ENCODE results near the gene GAGE12D.
"Not testable (repeated sequence)": the region's sequence is repeated elsewhere in the genome, so short reads cannot be mapped to it uniquely, and the experiment has no call there.

GAGE12D gene, protein sequence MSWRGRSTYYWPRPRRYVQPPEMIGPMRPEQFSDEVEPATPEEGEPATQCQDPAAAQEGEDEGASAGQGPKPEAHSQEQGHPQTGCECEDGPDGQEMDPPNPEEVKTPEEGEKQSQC

DNA sequence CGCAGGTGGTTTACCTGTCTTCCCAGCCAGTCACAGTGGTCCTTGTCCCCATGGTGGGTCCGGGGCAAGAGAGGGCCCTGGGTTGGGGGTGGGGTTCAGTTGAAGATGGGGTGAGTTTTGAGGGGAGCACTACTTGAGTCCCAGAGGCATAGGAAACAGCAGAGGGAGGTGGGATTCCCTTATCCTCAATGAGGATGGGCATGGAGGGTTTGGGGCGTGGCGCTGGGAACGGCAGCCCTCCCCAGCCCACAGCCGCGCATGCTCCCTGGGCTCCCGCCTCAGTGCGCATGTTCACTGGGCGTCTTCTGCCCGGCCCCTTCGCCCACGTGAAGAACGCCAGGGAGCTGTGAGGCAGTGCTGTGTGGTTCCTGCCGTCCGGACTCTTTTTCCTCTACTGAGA, at the start of gene GAGE12D:
TSS of gene GAGE12D (plus strand) at position 301 of the 400 bp plus-strand sequence. CDS start 1,155 bp downstream, outside the sequence.
- not testable (repeated sequence) for H3K4me3 ChIP-seq (replicated peaks; ENCODE audit: low read depth, low read length); DNase-seq (ENCODE audit: extremely low read depth, insufficient read length); H3K36me3 ChIP-seq (ENCODE audit: control insufficient read depth, insufficient read depth, low read length); H3K27me3 ChIP-seq (replicated peaks; ENCODE audit: control insufficient read depth, insufficient read depth, low read length)

DNA sequence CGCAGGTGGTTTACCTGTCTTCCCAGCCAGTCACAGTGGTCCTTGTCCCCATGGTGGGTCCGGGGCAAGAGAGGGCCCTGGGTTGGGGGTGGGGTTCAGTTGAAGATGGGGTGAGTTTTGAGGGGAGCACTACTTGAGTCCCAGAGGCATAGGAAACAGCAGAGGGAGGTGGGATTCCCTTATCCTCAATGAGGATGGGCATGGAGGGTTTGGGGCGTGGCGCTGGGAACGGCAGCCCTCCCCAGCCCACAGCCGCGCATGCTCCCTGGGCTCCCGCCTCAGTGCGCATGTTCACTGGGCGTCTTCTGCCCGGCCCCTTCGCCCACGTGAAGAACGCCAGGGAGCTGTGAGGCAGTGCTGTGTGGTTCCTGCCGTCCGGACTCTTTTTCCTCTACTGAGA, 9.7 kb upstream of the GAGE12D start, which contains the start of gene GAGE12C:
TSS of gene GAGE12C (plus strand) at position 301 of the 400 bp plus-strand sequence. CDS start 1,155 bp downstream, outside the sequence.
- H3K4me3 ChIP-seq (replicated peaks; ENCODE audit: low read depth, low read length); H3K36me3 ChIP-seq (ENCODE audit: control insufficient read depth, insufficient read depth, low read length); DNase-seq (ENCODE audit: extremely low read depth, insufficient read length); H3K27me3 ChIP-seq (replicated peaks; ENCODE audit: control insufficient read depth, insufficient read depth, low read length): not testable (repeated sequence)

DNA sequence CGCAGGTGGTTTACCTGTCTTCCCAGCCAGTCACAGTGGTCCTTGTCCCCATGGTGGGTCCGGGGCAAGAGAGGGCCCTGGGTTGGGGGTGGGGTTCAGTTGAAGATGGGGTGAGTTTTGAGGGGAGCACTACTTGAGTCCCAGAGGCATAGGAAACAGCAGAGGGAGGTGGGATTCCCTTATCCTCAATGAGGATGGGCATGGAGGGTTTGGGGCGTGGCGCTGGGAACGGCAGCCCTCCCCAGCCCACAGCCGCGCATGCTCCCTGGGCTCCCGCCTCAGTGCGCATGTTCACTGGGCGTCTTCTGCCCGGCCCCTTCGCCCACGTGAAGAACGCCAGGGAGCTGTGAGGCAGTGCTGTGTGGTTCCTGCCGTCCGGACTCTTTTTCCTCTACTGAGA, 9.5 kb downstream of the GAGE12D start, which contains the start of gene GAGE12E:
TSS of gene GAGE12E (plus strand) at position 301 of the 400 bp plus-strand sequence. CDS start 1,155 bp downstream, outside the sequence.
- not testable (repeated sequence) for H3K27me3 ChIP-seq (replicated peaks; ENCODE audit: control insufficient read depth, insufficient read depth, low read length); H3K36me3 ChIP-seq (ENCODE audit: control insufficient read depth, insufficient read depth, low read length); DNase-seq (ENCODE audit: extremely low read depth, insufficient read length); H3K4me3 ChIP-seq (replicated peaks; ENCODE audit: low read depth, low read length)

DNA sequence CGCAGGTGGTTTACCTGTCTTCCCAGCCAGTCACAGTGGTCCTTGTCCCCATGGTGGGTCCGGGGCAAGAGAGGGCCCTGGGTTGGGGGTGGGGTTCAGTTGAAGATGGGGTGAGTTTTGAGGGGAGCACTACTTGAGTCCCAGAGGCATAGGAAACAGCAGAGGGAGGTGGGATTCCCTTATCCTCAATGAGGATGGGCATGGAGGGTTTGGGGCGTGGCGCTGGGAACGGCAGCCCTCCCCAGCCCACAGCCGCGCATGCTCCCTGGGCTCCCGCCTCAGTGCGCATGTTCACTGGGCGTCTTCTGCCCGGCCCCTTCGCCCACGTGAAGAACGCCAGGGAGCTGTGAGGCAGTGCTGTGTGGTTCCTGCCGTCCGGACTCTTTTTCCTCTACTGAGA, 19.0 kb downstream of the GAGE12D start, which contains the start of gene GAGE12F:
TSS of gene GAGE12F (plus strand) at position 301 of the 400 bp plus-strand sequence. CDS start 1,155 bp downstream, outside the sequence.
- not testable (repeated sequence) for DNase-seq (ENCODE audit: extremely low read depth, insufficient read length); H3K27me3 ChIP-seq (replicated peaks; ENCODE audit: control insufficient read depth, insufficient read depth, low read length); H3K4me3 ChIP-seq (replicated peaks; ENCODE audit: low read depth, low read length); H3K36me3 ChIP-seq (ENCODE audit: control insufficient read depth, insufficient read depth, low read length)

DNA sequence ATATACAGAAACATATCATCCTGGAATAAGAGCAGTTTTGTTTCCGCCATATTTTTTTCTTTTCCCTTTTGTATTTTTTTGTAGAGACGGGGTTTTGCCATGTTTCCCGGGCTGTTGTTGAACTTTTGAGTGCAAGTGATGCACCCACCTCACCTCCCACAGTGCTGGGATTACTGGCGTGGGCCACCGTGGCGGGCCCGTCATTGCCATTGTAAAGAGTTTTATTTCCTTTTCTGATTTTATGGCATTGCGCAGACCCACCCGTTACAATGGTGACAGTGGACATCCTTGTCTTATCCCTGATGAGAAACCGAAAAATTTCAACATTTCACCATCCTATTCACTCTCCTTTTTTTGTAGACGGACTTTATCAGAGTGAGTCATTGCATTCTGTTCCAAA, 27.2 kb downstream of the GAGE12D start:
- H3K4me3 ChIP-seq (replicated peaks; ENCODE audit: low read depth, low read length); DNase-seq (ENCODE audit: extremely low read depth, insufficient read length); H3K36me3 ChIP-seq (ENCODE audit: control insufficient read depth, insufficient read depth, low read length); H3K27me3 ChIP-seq (replicated peaks; ENCODE audit: control insufficient read depth, insufficient read depth, low read length): not testable (repeated sequence)

DNA sequence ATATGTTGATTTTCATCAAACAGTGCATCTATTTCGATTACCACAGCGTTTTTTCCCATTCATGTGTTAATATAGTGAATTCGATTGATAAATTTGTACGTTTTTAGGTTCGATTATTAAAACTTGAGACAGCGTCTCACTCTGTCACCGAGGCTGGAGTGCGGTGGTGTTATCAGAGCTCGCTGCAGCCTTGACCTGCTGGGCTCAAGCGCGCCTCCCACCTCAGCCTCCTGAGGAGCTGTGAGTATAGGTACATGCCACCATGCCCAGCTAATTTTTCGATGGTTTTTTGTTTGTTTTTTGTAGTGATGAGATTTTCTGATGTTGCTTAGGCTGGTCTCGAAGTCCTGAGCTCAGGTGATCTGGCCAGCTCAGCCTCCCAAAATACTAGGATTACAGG, 27.6 kb downstream of the GAGE12D start:
- H3K4me3 ChIP-seq (replicated peaks; ENCODE audit: low read depth, low read length); H3K36me3 ChIP-seq (ENCODE audit: control insufficient read depth, insufficient read depth, low read length); H3K27me3 ChIP-seq (replicated peaks; ENCODE audit: control insufficient read depth, insufficient read depth, low read length); DNase-seq (ENCODE audit: extremely low read depth, insufficient read length): not testable (repeated sequence)

DNA sequence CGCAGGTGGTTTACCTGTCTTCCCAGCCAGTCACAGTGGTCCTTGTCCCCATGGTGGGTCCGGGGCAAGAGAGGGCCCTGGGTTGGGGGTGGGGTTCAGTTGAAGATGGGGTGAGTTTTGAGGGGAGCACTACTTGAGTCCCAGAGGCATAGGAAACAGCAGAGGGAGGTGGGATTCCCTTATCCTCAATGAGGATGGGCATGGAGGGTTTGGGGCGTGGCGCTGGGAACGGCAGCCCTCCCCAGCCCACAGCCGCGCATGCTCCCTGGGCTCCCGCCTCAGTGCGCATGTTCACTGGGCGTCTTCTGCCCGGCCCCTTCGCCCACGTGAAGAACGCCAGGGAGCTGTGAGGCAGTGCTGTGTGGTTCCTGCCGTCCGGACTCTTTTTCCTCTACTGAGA, 28.6 kb downstream of the GAGE12D start, which contains the start of gene GAGE12G:
TSS of gene GAGE12G (plus strand) at position 301 of the 400 bp plus-strand sequence. CDS start 1,155 bp downstream, outside the sequence.
- H3K4me3 ChIP-seq (replicated peaks; ENCODE audit: low read depth, low read length); DNase-seq (ENCODE audit: extremely low read depth, insufficient read length); H3K36me3 ChIP-seq (ENCODE audit: control insufficient read depth, insufficient read depth, low read length); H3K27me3 ChIP-seq (replicated peaks; ENCODE audit: control insufficient read depth, insufficient read depth, low read length): not testable (repeated sequence)

DNA sequence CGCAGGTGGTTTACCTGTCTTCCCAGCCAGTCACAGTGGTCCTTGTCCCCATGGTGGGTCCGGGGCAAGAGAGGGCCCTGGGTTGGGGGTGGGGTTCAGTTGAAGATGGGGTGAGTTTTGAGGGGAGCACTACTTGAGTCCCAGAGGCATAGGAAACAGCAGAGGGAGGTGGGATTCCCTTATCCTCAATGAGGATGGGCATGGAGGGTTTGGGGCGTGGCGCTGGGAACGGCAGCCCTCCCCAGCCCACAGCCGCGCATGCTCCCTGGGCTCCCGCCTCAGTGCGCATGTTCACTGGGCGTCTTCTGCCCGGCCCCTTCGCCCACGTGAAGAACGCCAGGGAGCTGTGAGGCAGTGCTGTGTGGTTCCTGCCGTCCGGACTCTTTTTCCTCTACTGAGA, 38.1 kb downstream of the GAGE12D start, which contains the start of gene GAGE12H:
TSS of gene GAGE12H (plus strand) at position 301 of the 400 bp plus-strand sequence. CDS start 1,155 bp downstream, outside the sequence.
- H3K27me3 ChIP-seq (replicated peaks; ENCODE audit: control insufficient read depth, insufficient read depth, low read length); H3K36me3 ChIP-seq (ENCODE audit: control insufficient read depth, insufficient read depth, low read length); H3K4me3 ChIP-seq (replicated peaks; ENCODE audit: low read depth, low read length); DNase-seq (ENCODE audit: extremely low read depth, insufficient read length): not testable (repeated sequence)

DNA sequence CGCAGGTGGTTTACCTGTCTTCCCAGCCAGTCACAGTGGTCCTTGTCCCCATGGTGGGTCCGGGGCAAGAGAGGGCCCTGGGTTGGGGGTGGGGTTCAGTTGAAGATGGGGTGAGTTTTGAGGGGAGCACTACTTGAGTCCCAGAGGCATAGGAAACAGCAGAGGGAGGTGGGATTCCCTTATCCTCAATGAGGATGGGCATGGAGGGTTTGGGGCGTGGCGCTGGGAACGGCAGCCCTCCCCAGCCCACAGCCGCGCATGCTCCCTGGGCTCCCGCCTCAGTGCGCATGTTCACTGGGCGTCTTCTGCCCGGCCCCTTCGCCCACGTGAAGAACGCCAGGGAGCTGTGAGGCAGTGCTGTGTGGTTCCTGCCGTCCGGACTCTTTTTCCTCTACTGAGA, 47.7 kb downstream of the GAGE12D start, which contains the start of gene GAGE2A:
TSS of gene GAGE2A (plus strand) at position 301 of the 400 bp plus-strand sequence. CDS start 1,155 bp downstream, outside the sequence.
- not testable (repeated sequence) for H3K4me3 ChIP-seq (replicated peaks; ENCODE audit: low read depth, low read length)

DNA sequence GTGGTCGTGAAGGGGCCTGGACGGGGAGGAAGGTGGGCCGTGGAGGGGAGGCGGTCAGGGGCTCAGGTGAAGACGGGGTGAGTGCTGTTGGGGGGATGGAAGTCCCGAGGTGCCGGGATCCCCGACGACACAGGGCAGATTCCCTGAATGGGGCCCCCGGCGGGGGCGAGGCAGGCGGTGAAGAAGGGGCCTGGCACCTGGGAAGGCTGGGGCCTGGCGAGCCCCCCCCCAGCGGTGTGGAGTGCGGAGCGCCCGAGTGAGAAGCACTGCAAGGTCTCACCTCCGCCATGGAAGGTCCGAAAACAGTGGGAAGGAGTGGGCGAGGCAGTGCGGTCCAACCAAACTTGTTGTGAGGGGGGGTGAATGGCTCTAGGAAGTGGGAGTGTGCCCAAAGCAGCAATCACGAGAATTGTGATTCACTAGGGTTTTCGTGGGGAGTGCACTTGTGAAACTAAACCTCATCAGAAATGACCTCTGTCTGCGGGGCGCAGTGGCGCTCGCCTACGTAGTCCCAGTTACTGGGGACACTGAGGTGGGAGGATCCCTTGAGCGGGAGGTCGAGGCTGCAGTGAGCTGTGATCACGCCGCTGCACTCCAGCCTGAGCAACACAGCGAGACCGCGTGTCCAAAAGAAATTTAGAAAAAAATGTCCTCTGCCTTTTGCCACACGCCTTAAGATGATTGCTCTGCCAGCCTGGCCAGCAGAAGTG, 48.4 kb downstream of the GAGE12D start:
- not testable (repeated sequence) for H3K27me3 ChIP-seq (replicated peaks; ENCODE audit: control insufficient read depth, insufficient read depth, low read length)

More for the DNA sequence above, 47.7 kb downstream of the GAGE12D start, which contains the start of gene GAGE2A:
- not testable (repeated sequence) for DNase-seq (ENCODE audit: extremely low read depth, insufficient read length); H3K36me3 ChIP-seq (ENCODE audit: control insufficient read depth, insufficient read depth, low read length); H3K27me3 ChIP-seq (replicated peaks; ENCODE audit: control insufficient read depth, insufficient read depth, low read length)

DNA sequence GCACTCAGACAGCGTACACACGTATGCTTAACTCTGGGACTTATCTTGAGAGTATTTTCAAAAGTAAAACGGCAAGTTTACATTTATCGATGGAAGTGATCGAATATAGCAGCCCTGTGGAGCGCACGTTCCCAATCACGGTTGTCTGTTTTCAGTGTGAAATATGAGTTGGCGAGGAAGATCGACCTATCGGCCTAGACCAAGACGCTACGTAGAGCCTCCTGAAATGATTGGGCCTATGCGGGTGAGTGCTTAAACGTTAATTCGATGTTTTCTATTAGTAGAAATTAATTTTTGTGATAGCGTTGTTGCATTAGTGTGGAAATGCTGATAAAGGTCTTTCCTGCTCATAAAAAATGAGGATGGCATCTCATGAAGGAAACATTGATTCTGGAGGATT, 49.0 kb downstream of the GAGE12D start:
- not testable (repeated sequence) for H3K36me3 ChIP-seq (ENCODE audit: control insufficient read depth, insufficient read depth, low read length); DNase-seq (ENCODE audit: extremely low read depth, insufficient read length); H3K27me3 ChIP-seq (replicated peaks; ENCODE audit: control insufficient read depth, insufficient read depth, low read length); H3K4me3 ChIP-seq (replicated peaks; ENCODE audit: low read depth, low read length)

More for the DNA sequence above, 48.4 kb downstream of the GAGE12D start:
- DNase-seq (ENCODE audit: extremely low read depth, insufficient read length); H3K36me3 ChIP-seq (ENCODE audit: control insufficient read depth, insufficient read depth, low read length); H3K4me3 ChIP-seq (replicated peaks; ENCODE audit: low read depth, low read length): not testable (repeated sequence)
